Stimulated activated CD8-positive, alpha-beta memory T cell treated with anti-CD3 and anti-CD28 coated beads, Interleukin-4, amount 100 ng/mL, for 4 hours (primary cell): Measurements from ENCODE around the gene DOCK1.

Experiments used
- DNase-seq, 2 donors: peaks; one replicate each; pipeline ENCODE4 v3.0.0-alpha.2; 2020; ENCODE audit warnings: low read depth in 2 of 2, low spot score in 1 of 2

The DOCK1 gene

DNA sequence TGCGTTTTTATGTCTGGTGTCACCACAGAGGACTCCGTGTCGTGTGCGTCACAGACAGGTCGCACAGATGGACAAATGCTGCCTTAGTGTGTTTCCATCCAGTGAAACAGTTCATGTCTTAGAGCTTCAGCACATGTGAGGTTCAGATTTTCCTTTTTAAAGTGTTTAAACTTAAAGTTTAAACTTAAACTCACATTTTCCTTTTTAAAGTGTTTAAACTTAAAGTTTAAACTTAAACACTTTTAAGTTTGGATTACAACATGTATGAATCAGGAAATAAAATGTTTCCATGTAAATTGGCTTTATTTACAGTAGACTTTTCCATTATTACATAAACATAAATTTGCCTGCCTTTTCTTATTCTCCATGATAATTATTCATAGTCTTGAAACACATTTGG lies 223.9 kb downstream of the DOCK1 start:
- DNase-seq: no peak

DNA sequence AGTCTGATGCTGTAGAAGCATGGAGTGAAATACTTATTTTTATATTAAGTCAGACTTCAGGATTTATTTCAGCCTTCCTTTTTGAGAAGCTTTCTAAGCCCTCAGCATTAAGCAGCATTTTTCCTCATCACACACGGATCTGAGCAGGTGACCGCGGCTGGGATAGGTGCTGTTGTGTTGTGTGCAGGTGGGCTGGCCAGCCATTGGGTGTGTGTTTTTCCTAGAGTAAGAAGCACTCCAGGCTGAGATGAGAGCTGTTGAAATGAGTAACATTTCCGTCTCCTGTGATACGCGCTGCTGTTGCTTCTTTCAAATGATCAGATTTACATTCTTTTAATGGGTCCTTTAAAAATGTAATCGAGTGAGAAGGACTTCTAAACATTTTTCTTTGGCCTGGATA lies 227.2 kb downstream of the DOCK1 start:
- DNase-seq: no peak

DNA sequence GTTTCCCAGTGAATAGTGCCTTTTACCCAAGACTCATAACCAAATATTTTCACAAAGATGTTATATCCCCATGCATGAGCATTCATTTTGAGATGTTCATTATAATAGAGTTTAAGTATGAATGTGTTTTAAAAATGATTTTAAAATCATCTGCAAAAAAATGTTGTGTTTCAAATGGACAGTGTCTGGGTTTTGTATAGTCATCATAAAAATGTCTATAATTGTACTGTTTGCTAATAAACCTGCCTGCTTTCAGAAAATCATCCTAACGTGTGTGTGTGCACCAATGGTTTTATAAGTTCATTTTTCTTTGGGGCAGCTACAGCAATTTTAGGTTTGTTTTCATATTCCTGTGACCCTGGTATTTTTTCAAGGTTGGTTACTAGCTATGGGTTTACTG lies 228.0 kb downstream of the DOCK1 start:
- no peak for DNase-seq

DNA sequence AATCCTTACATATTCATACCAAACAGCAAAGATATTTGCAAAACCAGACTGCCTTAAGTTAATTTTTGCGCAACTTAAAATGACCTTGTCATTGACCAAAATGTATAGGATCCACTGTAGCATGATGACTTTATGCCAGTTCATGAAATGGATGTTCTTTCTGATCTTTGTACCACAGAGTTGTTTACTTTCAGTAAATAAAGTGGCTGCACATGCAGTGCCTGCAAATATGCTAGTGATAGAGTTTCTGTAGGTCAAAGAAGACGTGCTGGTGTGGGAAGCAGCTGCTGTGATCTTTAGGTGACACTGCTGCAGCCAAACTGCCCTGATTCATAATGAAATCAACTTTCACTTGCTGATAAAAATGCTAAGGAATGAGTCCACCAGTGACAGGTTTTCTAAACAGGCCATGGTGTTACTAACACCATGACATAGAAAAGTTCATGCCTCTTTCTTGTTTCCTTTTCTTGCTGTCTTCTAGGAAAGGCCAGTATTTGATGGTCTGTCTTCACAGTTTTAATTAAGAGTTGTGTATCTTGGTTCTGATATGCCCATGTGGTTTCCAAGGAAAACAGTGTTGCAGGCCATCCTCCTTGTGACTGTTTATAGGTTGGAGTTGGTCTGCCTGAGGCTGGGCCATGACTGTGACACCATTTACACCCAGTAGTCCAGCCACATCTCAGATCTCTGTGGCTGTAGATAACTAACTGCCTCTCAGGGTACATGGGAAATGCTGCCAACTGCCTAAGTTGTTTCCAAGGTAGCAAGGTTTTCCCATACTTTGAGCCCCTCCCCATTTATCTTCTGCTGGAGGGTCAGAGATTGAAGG lies 228.7 kb downstream of the DOCK1 start:
- no peak for DNase-seq

DNA sequence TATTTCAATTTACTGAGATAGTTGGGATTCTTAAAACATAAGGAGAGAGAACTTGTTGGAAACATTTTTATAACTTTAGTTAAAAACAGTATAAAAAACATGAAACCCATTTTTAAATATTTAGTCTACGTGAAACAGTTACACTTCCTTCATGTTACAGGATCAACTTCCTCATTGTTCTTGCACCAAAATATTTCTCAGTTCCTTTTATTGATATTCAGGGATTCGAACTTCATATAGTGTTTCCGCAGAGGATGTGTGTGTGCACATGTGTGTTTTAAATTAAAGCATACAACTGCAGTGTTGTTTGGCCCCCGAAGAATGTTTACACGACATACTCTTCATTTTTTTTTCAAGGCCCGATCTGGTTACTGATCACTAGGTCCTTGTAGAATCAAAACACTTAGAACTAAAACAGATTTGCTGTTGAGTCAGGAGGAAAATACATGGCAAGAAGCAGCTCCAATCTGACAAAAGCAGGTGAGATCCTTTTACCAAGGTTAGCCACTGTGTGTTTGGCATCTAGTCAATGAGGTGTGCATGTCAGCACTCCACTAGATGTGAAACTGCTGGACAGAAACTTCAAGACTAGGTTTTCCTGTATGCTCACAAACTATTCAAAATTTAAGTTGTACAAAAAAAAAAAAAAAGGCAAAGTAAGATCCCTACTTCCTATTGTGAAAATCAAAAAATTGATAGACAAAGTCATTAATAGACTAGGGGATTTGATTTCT lies 230.8 kb downstream of the DOCK1 start:
- no peak for DNase-seq

DNA sequence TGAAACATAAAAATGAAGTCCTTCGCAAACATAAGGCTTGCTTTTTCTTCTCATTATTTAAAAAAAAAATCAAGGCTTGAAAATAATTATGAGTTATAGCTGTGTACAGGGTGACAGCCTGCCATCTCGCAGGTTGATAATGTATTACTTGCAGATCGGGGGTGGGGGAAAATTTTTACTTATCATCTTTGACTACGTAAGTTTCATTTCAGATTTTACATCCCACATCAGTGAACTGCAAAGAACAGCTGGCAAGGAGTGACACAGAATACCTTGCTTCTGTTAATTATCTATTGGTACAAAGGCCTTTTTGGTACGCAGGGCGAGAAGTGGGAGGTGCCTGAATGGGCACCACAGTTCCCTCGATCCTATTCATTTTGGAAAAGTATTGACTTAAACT lies 232.2 kb downstream of the DOCK1 start:
- no peak for DNase-seq

DNA sequence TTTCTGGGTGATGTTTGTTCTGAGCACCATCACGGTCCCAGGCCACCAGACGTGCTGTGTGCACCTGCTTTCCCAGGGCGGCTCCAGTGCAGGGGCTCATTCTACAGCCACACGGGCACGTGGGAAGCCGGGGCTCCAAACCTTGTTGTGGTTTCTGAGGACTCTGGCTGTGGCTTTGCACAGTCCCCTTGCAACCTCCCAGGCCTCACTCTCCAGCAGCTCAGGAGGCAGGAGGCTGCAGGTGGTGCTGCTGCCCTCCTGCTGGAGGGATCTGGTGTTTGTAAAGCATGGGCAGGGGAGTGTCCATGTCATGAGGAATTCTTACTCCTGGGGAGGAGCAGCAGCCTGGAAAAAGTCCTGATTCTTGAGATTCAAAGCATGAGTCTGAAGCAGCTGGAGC lies 236.9 kb downstream of the DOCK1 start:
- no peak for DNase-seq

DNA sequence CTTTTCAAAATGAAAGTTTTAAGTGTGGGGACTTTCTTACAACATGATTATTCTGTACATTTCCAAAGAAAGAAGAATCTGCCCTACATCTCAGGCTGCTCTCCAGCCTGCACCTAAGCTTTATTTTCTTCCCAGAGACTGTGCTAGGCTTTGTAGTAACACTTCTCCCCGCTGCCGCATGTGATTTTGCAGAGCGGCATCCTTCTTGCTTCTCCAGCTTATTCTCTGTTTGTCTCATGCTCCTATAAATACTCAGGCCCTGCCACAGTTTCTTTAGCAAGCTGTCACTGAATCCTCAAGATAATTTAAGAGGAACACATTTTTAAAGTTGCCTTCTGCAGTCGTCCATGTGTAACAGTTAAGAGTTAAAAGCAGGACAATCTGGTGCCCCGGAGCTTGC lies 237.6 kb downstream of the DOCK1 start:
- no peak for DNase-seq

DNA sequence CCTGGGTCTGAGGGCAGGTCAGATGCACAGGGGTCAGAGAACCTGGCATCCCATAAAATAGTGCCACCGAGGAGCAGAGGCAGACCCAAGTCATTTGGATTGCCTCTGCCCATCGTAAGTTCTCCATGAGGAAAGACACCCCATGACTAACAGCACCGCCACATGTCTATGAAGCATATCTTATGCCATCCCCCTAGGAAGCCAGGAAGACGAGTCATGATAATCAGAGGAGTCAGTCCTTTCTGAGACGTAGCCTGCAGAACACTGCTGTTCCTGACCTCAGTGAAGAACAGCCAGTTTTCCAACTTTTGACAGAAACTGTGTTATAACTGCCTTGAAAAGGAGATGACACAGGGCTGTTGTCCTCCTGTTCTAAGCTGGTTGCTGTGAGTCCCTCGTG lies 239.9 kb downstream of the DOCK1 start:
- DNase-seq: no peak

DNA sequence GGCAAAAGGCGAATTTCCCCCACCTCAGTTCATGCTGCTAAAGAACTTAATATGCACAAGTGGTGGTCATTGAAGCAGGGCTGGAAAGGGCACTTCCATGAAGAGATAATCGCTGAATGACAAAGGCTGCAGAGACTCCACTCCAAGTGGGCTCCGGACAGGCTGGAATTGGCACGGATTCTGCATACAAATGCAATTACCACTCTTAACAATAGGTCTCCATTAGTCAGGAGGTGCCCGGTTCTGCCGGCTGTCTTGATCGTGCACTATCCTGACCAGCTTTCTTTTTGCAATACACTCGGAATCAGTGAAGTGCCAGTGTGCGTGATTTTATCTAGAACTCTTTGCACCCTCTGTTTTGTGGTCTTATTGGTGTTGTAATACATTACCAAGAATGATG lies 241.4 kb downstream of the DOCK1 start:
- no peak for DNase-seq

DNA sequence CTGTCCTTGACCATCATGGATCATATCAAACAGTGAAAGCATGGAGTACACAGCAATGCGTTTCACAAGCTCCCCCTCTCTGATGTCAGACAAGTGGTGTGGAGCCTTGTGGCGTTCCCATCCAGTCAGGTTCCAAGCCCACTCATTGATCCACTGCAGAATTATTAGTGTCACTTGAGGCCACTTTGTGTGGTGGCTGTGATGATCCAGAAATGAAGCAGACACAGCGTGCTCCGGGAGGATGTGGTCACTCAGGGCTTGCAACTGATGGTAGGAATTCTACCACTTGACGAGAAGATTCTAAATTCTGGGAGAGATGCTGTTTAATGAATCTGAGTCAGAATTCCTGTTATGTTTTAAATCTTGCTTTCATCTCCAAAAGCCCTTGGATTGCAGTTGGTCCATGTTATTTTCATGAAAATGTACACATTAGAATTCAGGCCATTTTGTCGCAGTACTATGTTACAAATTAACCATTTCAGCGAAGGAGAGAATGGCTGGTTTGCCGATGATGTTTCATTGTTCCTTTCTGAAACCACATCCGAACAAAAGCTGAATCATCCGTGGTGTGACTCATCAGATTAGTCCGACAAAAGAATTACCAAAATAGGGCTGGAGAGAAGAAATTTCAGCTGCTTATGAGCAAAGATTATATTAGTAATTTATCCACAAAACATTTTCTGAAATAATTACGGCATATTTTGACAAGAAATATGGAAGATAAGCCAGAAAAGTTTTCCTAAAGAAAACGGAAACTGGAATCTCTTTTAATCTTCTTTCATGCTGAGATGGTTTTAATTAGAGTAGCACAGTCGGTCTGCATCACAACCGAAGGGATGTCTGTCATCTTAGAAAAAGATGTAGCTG lies 243.1 kb downstream of the DOCK1 start:
- no peak for DNase-seq

DNA sequence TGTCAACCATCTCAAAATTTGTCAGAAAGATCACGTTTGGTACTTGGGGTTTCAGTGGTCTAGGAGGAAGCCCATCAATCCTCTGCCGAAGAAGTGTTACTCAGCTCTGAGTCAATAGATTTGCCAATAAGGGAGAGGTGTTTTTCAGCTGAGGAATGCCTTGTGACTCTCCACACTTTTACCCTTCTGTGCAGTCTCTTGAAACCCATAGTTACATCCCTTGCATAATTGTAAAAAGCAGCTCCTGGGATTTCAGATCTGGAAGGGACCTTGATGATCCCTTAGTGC lies 243.6 kb downstream of the DOCK1 start:
- no peak for DNase-seq

DNA sequence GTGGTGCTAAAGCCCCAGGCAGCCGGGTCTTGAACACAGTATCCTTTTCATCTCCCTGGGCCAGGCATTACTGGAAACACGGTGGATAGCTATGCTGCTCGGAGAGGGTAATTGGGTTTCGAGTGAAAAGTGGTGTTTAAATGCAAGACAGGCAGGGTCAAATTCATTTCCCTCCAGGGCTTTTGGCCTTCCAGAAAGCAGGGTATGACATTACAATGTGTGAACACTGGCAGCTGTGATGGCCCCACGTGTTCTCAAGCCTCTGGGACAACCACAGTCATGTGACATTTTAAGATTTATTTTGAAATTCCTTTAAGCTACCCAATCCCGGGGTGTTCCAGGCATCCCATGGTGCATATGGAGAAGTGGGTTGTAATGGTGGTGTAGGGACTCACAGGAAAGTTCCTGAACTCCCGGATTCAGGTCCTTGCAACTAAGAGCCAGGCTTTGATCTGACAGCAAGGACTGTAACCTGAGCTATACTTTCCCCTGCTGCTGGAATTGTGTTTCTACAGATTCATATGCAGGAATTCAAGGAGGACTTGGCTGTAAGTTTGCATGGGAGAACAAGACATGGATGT lies 244.4 kb downstream of the DOCK1 start:
- no peak for DNase-seq

DNA sequence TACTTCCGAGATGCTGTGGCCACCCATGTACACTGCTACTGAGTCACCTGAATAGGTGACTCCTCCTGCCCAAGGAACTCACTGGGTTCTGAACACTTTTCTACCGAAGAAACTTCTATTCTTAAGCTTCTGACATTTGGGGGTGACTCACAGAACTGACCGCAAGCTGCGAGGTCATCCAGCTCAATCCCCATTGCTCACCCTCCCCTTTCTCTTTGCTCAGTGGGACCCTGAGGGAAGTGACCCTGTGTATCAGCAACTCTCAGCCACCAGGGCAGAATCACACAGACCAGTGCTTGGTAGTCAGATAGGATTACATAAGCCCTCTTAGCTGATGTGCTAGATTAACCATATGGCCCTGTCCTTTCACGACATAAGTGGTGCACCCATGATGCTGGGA lies 244.9 kb downstream of the DOCK1 start:
- DNase-seq: no peak

DNA sequence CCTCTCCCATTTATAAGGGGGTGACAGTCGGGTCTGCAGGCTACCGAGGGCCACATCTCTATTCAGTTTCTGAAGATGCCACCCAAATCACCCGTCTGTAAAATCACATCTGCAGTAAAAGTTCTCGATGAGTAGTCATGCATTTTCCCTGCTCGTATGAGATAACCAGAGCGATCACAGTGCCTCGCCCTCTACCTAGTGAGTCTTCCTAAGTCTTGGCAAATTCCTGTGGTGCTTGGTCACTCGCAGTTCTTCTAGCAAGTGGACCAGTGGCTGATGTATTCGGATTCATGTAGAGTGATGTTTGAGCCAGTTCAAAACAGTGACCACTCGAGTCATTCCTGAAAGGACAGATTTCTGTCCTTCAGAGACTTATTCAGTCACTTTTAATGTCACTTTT lies 246.3 kb downstream of the DOCK1 start:
- no peak for DNase-seq

DNA sequence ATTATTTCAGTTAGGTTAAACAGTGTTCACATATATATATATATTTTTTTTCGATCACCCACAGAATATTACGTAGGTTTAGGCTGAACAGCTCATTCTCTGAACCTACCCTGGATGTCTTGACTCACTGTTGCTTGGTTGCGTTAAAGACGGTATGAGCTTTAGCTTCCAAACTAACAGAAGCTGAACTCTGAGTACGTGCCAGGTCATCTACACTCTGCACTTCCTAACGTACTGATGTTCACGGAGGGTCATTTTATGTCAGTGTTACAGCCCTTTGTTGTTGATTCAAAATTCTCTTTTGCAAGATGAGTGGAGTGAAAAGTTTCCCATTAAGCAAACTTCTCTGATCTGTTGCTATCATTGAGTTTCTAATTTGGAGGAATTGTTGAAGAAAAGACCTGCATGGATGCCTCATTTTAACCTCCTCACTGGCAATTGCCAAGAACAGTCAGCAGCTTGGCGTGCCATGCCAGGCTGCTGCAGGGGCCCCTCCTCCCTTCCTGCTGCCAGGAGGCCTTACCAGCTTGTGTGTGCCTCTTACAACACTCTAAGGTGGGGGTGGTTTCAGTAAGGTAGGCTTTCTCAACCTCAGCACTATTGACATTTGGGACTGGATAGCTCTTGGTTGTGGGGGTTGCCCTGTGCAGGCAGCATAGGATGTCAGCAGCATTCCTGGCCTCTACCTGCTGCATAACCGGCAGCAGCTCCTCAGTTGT lies 246.9 kb downstream of the DOCK1 start:
- DNase-seq: no peak

DNA sequence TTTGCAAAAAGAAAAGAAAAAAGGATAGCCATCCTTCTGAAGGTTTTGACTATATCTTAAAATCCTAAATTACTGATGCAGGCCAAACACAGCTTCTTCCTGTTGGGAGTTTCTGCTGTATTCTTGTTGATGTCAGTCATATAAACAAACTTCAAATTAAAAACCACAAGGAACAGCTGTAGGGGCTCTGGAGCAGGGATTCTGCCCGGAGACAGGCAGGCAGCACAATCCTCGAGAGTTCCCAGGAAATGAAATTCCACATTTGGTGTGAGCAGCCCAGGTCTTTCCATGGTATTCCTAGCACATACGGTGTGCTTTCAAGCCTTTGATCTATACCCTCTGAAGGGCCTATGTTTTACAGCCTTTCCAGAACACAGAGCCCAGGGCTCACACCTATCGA lies 248.0 kb downstream of the DOCK1 start:
- no peak for DNase-seq

DNA sequence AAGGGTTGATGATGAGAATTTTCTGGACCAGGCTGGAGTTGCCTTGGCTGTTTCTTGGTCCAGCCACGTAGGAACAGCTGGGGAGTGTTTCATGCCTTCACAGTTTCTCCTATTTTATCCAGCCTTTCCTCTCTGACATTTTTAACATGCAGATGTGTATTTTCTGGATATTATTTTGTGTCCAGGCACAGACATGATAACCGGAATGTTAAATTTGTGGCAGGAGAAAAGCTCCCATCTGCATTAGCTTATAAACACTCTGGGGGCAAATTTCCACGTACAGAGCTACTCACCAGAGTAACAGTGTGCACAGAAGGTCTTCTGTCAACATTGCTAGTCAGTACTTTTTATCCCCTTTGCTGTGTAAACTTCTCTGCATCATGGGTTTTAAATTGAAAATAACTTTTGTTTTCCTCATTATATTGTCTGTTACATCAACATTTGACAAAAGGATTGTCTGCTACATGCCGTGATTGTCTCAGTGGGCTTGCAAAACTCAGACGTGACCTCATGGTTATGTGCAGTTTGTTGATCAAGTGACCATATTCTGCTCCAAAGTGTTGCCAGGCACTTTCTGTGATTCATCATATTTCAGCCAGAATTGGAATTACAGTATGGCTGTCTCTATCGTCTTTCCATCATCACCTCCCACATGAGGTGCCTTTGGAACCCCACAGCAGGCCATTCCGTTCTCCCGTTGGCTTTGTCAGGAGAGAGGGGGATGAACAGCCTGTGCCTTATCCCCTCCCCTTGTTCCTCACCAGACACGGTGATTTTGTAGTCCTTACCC lies 249.8 kb downstream of the DOCK1 start:
- DNase-seq: no peak

DNA sequence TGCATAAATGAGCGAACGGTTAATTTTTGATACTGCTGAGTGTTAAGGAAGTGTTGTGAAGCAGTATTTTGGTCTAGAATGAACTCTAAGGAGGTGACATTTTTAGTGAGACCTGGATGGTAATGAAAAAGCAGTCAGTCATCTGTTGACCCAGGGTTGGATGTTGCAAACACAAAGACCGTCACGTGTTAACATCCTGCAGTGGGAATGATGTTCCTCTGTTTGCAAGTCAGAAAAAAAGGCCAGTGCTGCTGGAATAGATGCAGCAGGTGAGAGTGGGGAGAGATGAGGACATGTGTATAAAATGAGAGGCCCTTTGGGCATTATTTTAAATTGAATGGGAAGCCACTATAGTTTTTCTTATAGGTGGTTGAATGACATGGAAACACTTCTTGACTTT lies 251.9 kb downstream of the DOCK1 start:
- no peak for DNase-seq

DNA sequence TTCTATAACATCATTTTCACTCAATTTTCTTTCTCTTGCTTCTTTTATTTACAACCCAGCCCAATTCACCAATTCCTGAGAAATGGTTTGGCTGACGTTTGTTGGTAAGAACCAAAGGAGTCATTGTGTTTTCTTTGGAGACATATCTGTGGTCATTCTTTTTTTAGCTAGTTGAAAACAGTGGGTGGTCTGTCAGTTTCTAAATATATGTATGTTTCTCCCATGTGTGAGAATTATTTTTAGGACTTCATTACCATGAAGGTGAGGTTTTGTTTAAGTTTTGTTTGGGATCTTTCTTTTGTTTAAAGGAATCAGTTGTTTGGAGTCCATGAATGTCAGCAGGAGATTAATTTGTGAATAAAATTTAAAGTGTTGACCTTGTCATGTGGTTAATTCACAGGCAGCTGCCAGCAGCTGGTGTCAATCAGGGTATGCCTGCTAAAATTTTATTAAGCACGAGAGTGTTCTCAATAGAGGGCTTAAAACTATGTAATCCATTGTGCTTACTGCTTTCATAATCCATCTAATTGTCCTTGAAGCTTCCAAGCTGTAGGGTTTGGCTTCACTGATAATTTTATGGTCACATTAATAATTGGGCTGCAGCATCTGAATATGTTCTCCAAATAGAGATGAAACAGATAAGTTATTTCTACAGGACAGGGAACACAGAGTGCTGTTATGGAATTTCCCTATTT lies 252.4 kb downstream of the DOCK1 start:
- DNase-seq: no peak
